ENCODE measurements around the gene PKDCC.
"Not testable (repeated sequence)": the region's sequence is repeated elsewhere in the genome, so short reads cannot be mapped to it uniquely, and the experiment has no call there.

The PKDCC gene

DNA sequence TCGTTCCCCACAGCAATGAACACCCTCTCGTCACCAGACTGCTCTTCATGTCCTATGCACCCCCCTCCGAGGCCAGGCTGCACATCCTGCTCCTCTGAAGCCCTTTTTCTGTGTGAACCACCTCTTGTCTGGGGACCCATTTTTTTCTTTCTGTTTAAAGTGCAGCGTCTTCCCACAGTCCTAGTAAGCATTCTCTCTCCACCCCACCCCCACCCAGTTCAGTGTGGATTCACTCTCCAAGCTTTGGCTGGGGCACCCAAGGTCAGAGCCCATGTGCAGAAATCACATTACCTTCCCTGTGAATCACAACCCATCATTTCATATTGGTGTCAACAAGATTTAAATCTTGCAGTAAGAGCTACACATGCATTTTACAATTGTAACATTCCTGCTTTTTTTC, 26.4 kb upstream of the PKDCC start:
- Mint-ChIP-seq H3K9me3 (no peaks in the 10 kb centered on the region), H3K4me3 (no peak overlapping the region), H3K36me3 (ENCODE audit: low read depth) (no peaks in the 10 kb centered on the region), H3K27me3 (ENCODE audit: low read depth) (peaks cover 10% of the 10 kb centered on the region), H3K4me1 (ENCODE audit: low read depth) (no peaks in the 10 kb centered on the region), H3K27ac (no peak overlapping the region)
- DNase-seq (ENCODE audit: low spot score), result no peak

DNA sequence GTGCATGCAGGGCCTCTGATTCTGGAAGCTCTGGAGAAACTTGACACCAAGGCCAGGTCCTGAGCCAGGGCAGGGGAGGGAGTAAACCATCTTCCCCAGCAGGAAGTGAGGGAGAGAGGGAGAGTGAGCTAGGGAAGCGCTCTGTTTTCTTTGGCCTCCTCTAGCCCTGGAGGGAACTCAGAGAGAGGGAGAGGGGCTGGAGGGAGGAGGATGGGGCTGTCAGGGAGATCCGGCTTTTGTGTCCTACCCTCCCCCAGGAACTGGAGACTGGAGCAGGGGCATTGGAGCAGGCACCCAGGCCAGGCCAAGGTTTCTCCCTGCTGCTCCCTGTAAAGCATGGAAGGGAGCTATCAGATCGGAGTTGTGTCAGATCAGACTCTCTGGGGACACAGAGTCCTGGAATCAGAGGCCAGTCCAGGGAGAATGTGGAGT, 22.7 kb upstream of the PKDCC start:
- H3K27me3 Mint-ChIP-seq (ENCODE audit: low read depth), result peaks cover 12% of the 10 kb centered on the region
- H3K36me3 Mint-ChIP-seq (ENCODE audit: low read depth), result no peaks in the 10 kb centered on the region
- no peak for DNase-seq (ENCODE audit: low spot score)
- H3K9me3 Mint-ChIP-seq, result no peaks in the 10 kb centered on the region
- H3K4me3 Mint-ChIP-seq, result no peak overlapping the region
- no peaks in the 10 kb centered on the region for H3K4me1 Mint-ChIP-seq (ENCODE audit: low read depth)
- H3K27ac Mint-ChIP-seq, result no peak overlapping the region

GRCh38 chr2:42026272-42026671, 21.5 kb upstream of the PKDCC start:
- Mint-ChIP-seq H3K4me1 (ENCODE audit: low read depth) (no peaks in the 10 kb centered on the region), H3K9me3 (no peaks in the 10 kb centered on the region), H3K27me3 (ENCODE audit: low read depth) (peaks cover 12% of the 10 kb centered on the region), H3K36me3 (ENCODE audit: low read depth) (no peaks in the 10 kb centered on the region), H3K4me3 (no peak overlapping the region), H3K27ac (no peak overlapping the region)
- no peak for DNase-seq (ENCODE audit: low spot score)

DNA sequence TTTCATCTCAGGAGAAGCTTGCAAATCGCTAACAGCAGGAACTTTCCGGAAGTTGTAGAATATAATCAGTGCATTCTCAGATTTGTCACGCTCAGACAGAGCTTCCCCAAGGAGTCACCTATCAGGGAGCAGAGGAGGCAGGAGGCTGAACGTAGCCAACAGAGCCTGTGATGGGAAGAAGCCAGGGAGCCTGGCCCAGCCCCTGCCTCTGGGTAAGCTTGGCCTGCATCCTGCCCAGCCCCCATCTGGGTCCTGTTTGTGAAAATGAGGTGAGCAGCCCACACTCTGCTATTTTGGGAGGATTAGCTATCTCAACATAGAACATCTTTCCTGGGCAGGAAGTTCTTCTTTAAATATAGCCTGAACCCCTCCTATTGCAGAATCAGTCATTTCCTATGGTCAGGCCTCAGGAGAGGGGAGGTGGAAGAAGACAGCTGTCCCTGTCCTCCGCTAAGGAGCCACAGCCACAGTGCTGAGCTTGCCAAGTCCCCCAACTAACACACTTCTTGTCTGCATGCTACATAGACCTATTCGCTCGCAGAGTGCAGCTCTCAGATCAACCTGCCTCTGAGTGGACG, 19.2 kb upstream of the PKDCC start:
- Mint-ChIP-seq H3K9me3 (no peaks in the 10 kb centered on the region), H3K4me1 (ENCODE audit: low read depth) (no peaks in the 10 kb centered on the region), H3K36me3 (ENCODE audit: low read depth) (no peaks in the 10 kb centered on the region), H3K27me3 (ENCODE audit: low read depth) (peaks cover 11% of the 10 kb centered on the region), H3K27ac (no peak overlapping the region), H3K4me3 (no peak overlapping the region)
- no peak for DNase-seq (ENCODE audit: low spot score)

DNA sequence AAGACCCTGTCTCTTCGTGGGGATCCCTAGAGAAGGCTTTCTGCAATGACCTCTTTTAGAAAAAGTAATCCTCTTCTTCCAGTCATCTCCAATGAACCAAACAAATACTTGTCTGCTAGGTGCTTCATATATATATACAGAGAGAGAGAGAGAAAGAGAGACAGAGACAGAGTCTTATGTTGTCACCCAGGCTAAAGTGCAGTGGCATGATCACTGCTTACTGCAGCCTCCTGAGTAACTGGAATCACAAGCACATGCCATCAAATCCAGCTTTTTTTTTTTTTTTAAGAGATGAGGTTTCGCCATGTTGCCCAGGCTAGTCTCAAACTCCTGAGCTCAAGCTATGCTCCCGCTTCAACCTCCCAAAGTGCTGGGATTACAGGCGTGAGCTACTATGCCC, 18.6 kb upstream of the PKDCC start:
- no peak for DNase-seq (ENCODE audit: low spot score)
- peaks cover 10% of the 10 kb centered on the region for H3K27me3 Mint-ChIP-seq (ENCODE audit: low read depth)
- no peaks in the 10 kb centered on the region for H3K4me1 Mint-ChIP-seq (ENCODE audit: low read depth)
- no peak overlapping the region for H3K27ac Mint-ChIP-seq
- H3K36me3 Mint-ChIP-seq (ENCODE audit: low read depth), result no peaks in the 10 kb centered on the region
- H3K9me3 Mint-ChIP-seq, result no peaks in the 10 kb centered on the region
- H3K4me3 Mint-ChIP-seq, result no peak overlapping the region

DNA sequence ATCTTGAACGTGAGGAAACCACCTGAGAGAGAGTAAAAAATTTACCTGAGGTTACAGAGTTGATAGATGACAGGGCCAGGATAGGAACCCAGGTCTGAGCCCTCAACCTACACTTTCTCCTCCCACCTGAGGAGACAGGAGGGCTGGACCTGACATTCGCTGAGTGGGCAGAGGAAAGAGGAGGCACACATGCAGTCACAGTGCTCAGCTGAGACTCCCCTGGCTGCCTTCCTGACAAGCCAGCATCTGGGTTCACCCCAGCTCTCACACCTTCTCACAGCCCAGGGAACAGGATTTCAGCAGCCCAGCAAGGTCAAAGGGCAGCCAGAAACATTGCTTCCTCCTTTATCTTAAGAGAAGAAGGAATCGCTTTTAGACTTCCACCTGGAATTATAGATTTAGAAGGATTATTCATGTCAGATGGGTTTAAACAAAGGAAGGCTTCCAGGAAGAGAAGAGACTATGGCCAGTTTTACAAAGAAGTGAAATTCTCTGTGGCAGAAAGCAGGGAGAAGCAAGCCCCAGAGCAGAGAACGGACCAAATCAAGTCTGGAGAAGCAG, 18.1 kb upstream of the PKDCC start:
- Mint-ChIP-seq H3K36me3 (ENCODE audit: low read depth) (no peaks in the 10 kb centered on the region), H3K9me3 (no peaks in the 10 kb centered on the region), H3K27me3 (ENCODE audit: low read depth) (peaks cover 12% of the 10 kb centered on the region), H3K4me3 (no peak overlapping the region), H3K4me1 (ENCODE audit: low read depth) (no peaks in the 10 kb centered on the region), H3K27ac (no peak overlapping the region)
- no peak for DNase-seq (ENCODE audit: low spot score)

- Mint-ChIP-seq H3K4me1 (ENCODE audit: low read depth) (no peaks in the 10 kb centered on the region), H3K4me3 (no peak overlapping the region), H3K9me3 (no peaks in the 10 kb centered on the region), H3K27ac (no peak overlapping the region), H3K27me3 (ENCODE audit: low read depth) (peaks cover 12% of the 10 kb centered on the region), H3K36me3 (ENCODE audit: low read depth) (no peaks in the 10 kb centered on the region)
- no peak for DNase-seq (ENCODE audit: low spot score)
These were observed 17.5 kb upstream of the PKDCC start for GRCh38 chr2:42030200-42030759.

DNA sequence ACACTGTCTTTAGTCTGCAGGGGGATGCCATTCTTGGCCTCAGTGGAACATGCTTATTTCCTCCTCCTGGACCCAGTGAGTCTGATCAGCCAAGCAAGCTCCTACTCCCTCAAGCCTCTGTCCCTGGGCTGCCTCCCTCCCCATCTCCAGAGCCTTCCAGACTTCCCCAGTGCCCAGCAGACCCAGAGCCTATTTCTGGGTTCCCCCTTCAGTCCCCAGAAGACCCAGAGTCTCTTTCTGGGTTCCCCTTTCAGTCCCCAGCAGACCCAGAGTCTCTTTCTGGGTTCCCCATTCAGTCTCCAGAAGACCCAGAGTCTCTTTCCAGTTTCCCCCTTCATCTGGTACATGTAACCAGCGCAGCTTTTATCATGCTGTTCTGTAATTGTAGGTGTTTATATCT, 17.0 kb upstream of the PKDCC start:
- no peaks in the 10 kb centered on the region for H3K4me1 Mint-ChIP-seq (ENCODE audit: low read depth)
- no peak for DNase-seq (ENCODE audit: low spot score)
- peaks cover 11% of the 10 kb centered on the region for H3K27me3 Mint-ChIP-seq (ENCODE audit: low read depth)
- H3K4me3 Mint-ChIP-seq, result no peak overlapping the region
- no peaks in the 10 kb centered on the region for H3K36me3 Mint-ChIP-seq (ENCODE audit: low read depth)
- H3K9me3 Mint-ChIP-seq, result no peaks in the 10 kb centered on the region
- no peak overlapping the region for H3K27ac Mint-ChIP-seq

DNA sequence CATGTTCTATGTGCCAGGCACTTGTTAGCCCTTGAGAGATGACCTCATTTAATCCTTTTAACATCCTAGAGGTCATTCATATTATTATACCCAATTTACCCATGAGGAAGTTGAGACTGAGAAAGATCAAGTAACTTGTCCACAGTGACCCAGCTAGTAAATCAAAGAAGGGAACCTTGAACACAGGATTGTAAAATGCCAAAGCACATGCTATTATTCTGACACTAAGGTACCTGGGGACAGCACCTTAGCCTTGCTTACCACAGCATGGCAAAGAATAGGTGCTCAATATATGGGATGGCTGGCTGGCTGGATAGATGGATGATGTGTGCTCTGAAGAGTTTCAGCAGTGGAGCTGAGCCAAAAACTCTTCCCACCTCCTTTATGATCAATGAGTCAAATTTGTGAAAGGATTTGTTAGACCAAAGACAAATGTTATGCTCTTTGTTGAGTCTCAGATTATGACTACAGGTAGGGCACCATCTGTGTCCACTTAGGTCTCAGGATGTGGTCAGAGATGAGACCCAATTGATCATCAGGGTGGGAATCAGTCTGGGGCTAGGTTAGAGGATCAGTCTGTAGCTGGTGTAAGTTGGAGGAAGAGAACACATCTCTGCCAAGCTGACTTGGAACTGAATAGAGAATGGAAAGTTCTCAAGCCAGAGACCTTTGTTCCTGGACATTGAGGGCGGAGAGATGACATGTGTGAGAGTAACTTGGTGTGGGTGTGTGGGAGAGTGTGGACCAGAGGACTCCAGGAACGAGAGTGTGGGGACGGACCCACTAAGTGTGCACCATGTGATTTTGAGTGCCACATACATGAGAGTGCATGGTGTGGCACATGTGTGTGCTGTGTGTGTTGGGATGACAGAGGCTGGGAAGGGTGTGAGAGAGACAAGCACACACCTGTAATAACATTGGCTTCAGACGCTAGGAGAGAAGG, 16.3 kb upstream of the PKDCC start:
- Mint-ChIP-seq H3K9me3 (no peaks in the 10 kb centered on the region), H3K27me3 (ENCODE audit: low read depth) (peaks cover 10% of the 10 kb centered on the region), H3K4me3 (no peak overlapping the region), H3K4me1 (ENCODE audit: low read depth) (no peaks in the 10 kb centered on the region), H3K36me3 (ENCODE audit: low read depth) (no peaks in the 10 kb centered on the region), H3K27ac (no peak overlapping the region)
- no peak for DNase-seq (ENCODE audit: low spot score)

DNA sequence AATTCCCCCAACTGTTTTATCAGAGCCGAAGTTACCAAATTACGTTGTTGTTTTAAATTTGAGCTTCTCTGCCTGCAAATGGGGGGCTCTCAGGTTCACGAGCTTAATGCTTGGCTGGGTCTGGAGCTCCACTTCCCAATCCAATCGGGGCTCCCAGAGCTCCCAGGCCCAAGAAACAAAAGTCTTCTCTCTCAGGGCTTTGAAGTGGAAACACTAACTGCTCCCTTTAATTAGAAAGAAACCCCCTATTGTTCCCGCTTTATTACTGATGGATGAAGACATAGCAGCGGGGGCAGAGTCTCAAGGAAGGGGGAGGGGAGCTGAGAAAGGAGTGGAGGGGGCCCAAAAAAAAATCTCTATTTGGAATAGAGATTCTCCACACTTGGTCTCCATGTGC, 15.6 kb upstream of the PKDCC start:
- DNase-seq (ENCODE audit: low spot score), result no peak
- Mint-ChIP-seq H3K9me3 (no peaks in the 10 kb centered on the region), H3K36me3 (ENCODE audit: low read depth) (no peaks in the 10 kb centered on the region), H3K4me1 (ENCODE audit: low read depth) (no peaks in the 10 kb centered on the region), H3K27me3 (ENCODE audit: low read depth) (peaks cover 10% of the 10 kb centered on the region), H3K27ac (no peak overlapping the region), H3K4me3 (no peak overlapping the region)

- Mint-ChIP-seq H3K27me3 (ENCODE audit: low read depth) (peaks cover 7% of the 10 kb centered on the region), H3K9me3 (no peaks in the 10 kb centered on the region), H3K36me3 (ENCODE audit: low read depth) (no peaks in the 10 kb centered on the region), H3K4me3 (no peak overlapping the region), H3K27ac (no peak overlapping the region), H3K4me1 (ENCODE audit: low read depth) (no peaks in the 10 kb centered on the region)
- DNase-seq (ENCODE audit: low spot score), result no peak
These were observed 15.1 kb upstream of the PKDCC start for GRCh38 chr2:42032745-42033144.

DNA sequence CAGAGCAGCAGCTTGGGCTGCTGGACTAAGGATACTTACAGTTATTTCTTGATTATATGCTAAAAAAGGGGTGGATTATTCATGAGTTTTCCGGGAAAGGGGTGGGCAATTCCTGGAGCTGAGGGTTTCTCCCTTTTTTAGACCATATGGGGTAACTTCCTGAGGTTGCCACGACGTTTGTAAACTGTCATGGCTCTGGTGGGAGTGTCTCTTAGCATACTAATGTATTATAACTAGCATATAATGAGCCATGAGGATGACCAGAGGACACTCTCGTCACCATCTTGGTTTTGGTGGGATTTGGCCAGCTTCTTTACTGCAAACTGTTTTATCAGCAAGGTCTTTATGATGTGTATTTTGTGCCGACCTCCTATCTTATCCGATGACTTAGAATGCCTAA, 13.7 kb upstream of the PKDCC start:
- not testable (repeated sequence) for H3K4me3 Mint-ChIP-seq; H3K9me3 Mint-ChIP-seq; H3K27me3 Mint-ChIP-seq (ENCODE audit: low read depth)

DNA sequence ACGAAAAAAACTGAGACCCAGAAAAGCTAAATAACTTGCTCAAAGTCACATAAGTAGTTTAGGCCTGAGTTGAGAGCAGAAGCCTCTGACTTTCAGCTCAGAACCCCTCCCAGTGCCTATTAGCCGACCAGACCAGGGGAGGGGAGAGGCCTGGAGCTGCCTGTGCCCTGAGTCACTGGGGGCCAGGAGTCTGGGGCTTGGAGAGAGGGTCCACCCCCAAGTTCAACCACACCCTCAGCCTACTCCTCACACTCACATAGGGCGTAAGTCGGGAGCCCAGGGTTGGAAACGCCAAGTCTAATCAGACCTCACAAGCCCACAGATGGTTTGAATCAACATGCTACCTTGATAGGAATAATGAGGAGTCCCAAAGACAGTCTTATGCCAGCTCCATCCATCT, 12.6 kb upstream of the PKDCC start:
- Mint-ChIP-seq H3K27me3 (ENCODE audit: low read depth) (peaks cover 11% of the 10 kb centered on the region), H3K9me3 (no peaks in the 10 kb centered on the region), H3K4me1 (ENCODE audit: low read depth) (no peaks in the 10 kb centered on the region), H3K36me3 (ENCODE audit: low read depth) (no peaks in the 10 kb centered on the region), H3K4me3 (no peak overlapping the region), H3K27ac (no peak overlapping the region)
- DNase-seq (ENCODE audit: low spot score), result no peak

More for the DNA sequence above, 13.7 kb upstream of the PKDCC start:
- DNase-seq (ENCODE audit: low spot score); H3K27ac Mint-ChIP-seq; H3K36me3 Mint-ChIP-seq (ENCODE audit: low read depth); H3K4me1 Mint-ChIP-seq (ENCODE audit: low read depth): not testable (repeated sequence)

- Mint-ChIP-seq H3K27me3 (ENCODE audit: low read depth) (peaks cover 17% of the 10 kb centered on the region), H3K4me1 (ENCODE audit: low read depth) (no peaks in the 10 kb centered on the region), H3K9me3 (no peaks in the 10 kb centered on the region), H3K4me3 (no peak overlapping the region), H3K36me3 (ENCODE audit: low read depth) (no peaks in the 10 kb centered on the region), H3K27ac (no peak overlapping the region)
- DNase-seq (ENCODE audit: low spot score), result no peak
These were observed 11.4 kb upstream of the PKDCC start for GRCh38 chr2:42036413-42036812.
